Cardiac septum (tissue), 1 donor: ENCODE results near the gene RNF169. TPM values are rescaled to one million over a fixed set of nuclear protein-coding genes. Genes with fewer than 3 reads are reported as not detected.
"Not testable (repeated sequence)": the region's sequence is repeated elsewhere in the genome, so short reads cannot be mapped to it uniquely, and the experiment has no call there.

Source experiments
- DNase-seq: peaks from one replicate; pipeline ENCODE4 v3.0.0-alpha.2; 2020; ENCODE audit warnings: low spot score
- intact Hi-C: fragments of 100-400 bp; cut with DNase I; formaldehyde crosslinking; loops from one replicate; pipeline ENCODE4 v1.14.0; 2022
- total RNA-seq: library from RNA; stranded (reverse); fragmentation: NEBNext Ultra II Directional; extraction: Animal tissue kit (Norgen Biotek cat#: 25700); gene quantifications from one replicate; pipeline ENCODE4 v1.2.1, GENCODE V29; 2021
- donor health status: DM: no; HTN: no; CAD: no.

RNF169 gene
- total RNA-seq, 1 donor from 2014 or later, result 11.1 TPM

- intact Hi-C loops, result loop anchor here (10.0 kb wide), 1 partner anchor 259 kb away; the partner anchor contains the start of gene KCNE3
- DNase-seq, result no peak
Measured at GRCh38 chr11:74723511-74723910, 25.1 kb upstream of the RNF169 start.

DNA sequence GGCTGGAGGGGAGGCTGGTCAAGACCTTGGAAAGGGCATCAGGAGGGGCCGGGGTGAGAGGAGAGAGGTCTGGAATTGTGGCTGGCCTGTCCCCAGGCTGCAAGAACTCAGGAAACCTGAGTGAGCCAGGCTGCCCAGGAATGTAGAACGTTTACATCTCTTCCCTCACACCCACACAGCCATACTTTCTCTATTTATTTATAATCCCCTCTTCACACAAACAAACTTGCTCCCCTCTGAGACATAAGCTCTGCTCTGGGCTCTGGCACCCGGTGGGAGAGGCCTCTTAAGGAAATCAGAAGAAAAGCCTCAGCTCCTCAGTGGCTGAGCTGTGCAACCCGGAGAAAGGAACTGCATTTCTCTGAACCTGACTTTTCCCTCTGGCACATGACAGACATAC, 22.9 kb upstream of the RNF169 start:
- intact Hi-C loops, result loop anchor here (5.0 to 10.0 kb wide), 3 partner anchors 93 to 261 kb away; partner anchors contain the start of gene KCNE3

DNA sequence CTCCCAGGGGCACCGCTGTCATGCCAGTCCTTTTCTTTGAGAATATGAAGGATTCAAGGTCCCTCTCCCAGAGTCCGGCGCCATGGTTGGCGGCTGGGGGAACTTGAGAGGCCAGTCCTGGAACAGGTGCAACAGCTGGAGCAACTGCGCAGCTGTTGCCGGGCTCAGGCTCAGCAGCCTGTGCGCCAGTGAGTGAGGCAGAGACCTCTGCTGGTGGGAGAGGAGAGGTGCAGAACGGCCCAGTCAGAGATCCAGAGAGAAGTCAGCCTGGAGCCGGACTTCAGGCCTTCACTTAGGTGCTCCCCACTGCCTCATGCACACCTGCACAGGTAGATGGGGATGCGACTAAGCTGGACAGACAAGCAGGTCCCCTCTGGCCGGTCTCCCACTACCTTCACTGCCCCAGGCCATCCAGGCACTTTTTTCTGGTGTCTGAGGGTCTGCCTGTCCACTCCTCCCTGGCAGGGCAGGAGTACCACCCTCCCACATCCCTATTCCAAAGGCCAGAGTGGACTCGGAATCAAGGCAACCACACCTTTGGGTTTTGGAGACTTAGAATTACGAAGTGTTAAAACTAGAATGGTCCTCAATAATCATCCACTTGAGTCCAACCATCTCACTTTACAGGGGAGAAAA, 22.0 kb upstream of the RNF169 start:
- peak; percentile 84 for DNase-seq
- intact Hi-C loops, result loop anchor here (5.0 to 10.0 kb wide), 3 partner anchors 94 to 262 kb away; partner anchors contain the start of gene KCNE3

More for the DNA sequence above, 22.9 kb upstream of the RNF169 start:
- no peak for DNase-seq

- DNase-seq, result no peak
- intact Hi-C loops, result loop anchor here (5.0 to 10.0 kb wide), 3 partner anchors 97 to 265 kb away; partner anchors contain the start of gene KCNE3
Measured at GRCh38 chr11:74729397-74729796, 19.3 kb upstream of the RNF169 start.

DNA sequence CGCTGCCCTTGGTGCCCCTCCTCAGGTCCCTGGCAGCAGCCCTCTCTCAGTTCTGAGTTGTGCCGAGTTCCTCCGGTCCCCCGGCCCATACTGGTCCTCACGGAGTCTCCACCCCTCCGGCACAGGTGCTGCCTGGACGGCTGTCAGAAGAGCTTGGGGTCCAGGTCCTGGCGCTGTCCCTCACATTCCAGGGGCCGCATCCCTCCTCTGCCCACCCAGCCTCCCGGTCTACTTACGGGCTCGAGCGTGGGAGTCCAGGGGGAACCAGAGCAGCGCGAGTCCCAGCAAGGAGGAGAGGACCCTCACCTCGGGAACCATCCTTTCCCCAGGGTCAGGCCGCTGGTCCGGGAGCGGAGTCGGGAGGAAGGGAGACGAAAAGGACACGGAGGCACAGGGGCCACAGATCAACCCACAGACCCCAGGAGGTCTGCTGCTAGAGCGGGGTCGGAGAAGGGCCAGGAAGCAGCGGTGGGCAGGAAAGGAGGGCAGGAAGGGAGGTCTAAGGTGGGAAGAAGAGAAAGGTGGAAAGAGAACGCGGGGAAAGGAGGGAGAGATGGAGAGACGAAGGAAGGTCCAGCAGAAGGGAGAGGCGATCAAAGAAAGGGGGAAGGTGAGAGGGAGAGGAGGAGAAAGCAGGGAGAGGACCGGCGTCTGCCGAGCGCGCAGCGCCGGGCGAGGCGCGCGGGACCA, 17.9 kb upstream of the RNF169 start:
- no peak for DNase-seq
- intact Hi-C loops, result no loop called here

GRCh38 chr11:74731301-74732094, 17.2 kb upstream of the RNF169 start, which contains the start of gene CHRDL2:
Gene CHRDL2 (minus strand): TSS chr11:74731426. CDS start chr11:74730888, 538 bp downstream.
- DNase-seq, result no peak
- intact Hi-C loops, result no loop called here

GRCh38 chr11:74734559-74734925, 14.1 kb upstream of the RNF169 start:
- intact Hi-C loops, result no loop called here

DNA sequence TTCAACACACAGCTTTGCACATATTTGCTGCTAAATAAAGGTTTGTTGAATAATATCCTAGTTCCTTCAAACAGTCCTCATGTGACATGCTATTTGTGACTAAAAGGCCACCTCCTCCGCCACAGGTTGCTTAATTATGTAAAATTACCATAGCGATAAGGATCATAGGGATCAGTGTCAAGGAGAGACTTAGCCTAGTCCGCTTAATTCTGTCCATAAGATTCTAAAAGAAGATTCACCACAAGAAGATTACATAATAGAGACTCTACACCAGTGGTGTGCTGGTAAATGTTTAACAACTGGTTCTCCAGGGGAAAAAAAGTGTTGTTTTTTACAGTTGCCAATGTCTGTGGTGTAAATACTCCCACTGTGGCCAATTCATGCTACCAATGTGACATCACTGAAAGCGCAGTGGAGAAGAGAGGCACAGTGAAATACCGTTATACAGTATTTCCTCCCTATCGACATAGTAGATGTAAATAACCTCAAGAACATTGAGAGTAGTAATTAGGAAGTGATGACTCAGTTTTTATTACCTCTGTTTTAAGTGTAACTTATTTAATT, 13.2 kb upstream of the RNF169 start:
- intact Hi-C loops, result no loop called here
- no peak for DNase-seq

More at GRCh38 chr11:74734559-74734925, 14.1 kb upstream of the RNF169 start:
- DNase-seq, result no peak

GRCh38 chr11:74736031-74736430, 12.6 kb upstream of the RNF169 start:
- no peak for DNase-seq
- intact Hi-C loops, result no loop called here

DNA sequence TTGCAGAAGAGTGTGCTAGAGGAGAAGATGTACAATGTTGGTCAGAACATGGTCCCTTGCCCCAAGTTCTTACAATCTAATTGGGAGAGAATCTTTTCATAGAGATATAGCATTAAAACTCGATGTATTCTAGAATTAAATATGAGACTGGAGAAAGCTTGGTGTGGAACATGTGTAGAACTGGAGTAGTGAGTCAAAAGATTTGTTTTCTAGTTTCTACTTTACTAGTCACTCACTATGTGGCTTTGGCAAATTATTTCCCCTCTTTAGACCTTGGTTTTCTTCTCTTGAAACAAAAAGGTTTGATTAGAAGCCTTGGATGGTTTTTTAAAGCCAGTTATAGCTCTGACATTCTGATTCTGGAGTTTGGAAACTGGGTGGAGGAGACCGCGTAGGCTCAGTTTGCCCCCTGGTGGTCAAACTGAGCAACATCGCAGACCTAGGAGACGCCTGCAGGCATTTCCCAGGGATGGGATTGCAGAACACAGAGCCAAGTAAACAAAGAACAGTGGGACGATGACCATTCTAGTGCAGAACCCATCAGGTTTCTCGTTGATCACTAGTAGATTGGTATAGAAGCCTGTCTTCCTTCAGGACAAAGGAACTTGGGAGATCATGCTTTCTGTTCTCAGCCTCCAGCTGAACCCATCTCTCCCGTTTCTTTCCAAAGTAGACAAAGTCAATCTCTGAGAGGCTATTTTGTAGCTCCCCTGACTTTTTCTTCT, 8.9 kb upstream of the RNF169 start:
- no peak for DNase-seq
- intact Hi-C loops, result no loop called here

DNA sequence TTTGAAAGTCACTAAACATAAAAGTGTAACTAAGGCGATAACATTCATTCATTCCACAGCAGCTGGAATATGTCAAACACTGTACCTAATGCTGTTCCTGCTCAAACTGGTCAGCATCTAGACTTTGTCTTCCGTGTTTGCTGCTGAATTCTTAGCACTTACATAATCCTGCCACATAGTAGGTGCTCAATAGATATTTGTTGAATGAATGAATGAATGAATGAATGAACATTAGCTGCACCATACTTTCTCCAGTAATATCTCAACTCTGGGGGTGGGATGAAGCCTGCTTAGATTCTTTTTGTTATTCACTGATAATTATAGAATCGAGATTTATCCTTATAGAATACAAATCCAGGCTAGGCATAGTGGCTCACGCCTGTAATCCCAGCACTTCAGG, 6.6 kb upstream of the RNF169 start:
- intact Hi-C loops, result no loop called here
- no peak for DNase-seq

GRCh38 chr11:74743640-74744039, 5.0 kb upstream of the RNF169 start:
- intact Hi-C loops, result no loop called here
- no peak for DNase-seq

GRCh38 chr11:74744277-74744676, 4.4 kb upstream of the RNF169 start:
- intact Hi-C loops, result no loop called here
- no peak for DNase-seq

- DNase-seq, result no peak
- intact Hi-C loops, result no loop called here
Measured at GRCh38 chr11:74746868-74747267, 1.8 kb upstream of the RNF169 start.

DNA sequence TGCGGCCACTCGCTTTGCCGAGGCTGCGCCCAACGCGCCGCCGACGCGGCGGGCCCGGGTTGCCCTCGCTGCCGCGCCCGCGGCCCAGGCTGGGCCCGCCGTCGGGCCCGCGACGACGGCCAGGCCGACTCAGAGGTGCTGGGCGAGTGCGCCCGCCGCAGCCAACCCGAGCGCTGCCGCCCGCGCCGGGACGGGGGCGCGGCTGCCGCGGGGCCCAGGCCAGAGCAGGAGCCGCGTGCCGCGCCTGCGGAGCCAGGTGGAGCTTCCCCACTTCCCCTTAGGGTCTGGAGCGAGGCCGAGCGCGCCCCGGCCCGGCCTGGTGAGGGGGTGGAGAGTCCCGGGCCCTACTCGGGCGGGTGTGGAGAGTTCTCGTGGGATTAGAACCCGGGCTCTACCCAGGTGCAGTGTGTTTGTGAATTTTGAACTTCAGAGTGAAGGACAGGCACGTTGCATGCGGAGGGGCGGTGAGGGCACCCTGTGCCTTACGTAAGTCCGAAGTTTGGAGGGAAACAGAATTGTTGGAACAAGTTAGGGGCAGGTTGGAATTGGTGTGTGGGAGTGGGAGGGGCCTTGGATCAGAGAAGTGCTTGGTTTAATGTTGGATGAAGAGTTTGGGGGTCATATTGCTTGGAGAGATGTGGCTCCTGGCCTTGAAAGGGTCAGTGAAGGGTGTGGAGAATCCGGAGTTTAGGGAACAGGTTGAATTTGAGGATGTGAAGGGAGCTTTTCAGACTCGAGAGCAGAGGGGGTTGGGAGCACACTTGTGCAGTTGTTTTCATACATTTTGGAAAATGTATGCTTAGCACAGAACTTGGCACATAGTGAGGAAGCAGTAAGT, 697 bp downstream of the RNF169 start:
- intact Hi-C loops, result no loop called here
- DNase-seq, result peak; percentile 84

- no peak for DNase-seq
- intact Hi-C loops, result no loop called here
Measured at GRCh38 chr11:74749965-74750296, 1.3 kb downstream of the RNF169 start.

DNA sequence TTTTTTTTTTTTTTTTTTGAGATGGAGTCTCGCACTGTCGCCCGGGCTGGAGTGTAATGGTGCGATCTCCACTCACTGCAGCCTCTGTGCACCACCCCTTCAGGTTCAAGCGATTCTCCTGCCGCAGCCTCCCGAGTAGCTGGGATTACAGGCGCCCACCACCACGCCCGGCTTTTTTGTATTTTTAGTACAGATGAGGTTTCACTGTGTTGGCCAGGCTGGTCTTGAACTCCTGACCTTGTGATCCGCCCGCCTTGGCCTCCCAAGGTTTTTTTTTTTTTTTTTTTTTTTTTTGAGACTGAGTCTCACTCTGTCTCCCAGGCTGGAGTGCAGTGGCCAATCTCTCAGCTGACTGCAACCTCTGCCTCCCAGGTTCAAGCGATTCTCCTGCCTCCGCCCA, 1.9 kb downstream of the RNF169 start:
- DNase-seq, intact Hi-C loops: not testable (repeated sequence)

- intact Hi-C loops, result no loop called here
Measured at GRCh38 chr11:74751303-74751702, 2.7 kb downstream of the RNF169 start.

More at GRCh38 chr11:74751303-74751702, 2.7 kb downstream of the RNF169 start:
- no peak for DNase-seq
